PC-9 (cell line): Measurements from ENCODE around the gene PDGFD. TPM values are rescaled to one million over a fixed set of nuclear protein-coding genes. Genes with fewer than 3 reads are reported as not detected.

Experiments
- BruUV-seq: library from RNA; stranded (reverse); fragments of 400-500 nt; replicated peaks from 2 replicates; lab custom pipeline; 2021; lab: Mats Ljungman, UMichigan
- CTCF ChIA-PET: fragments of 300-600 bp; sonication (Branson Sonifier 250); formaldehyde crosslinking; loops from one replicate; lab custom pipeline; 2022; ENCODE audit warnings: antibody characterized with exemption; lab: Charles Lee
- POLR2A ChIA-PET: fragments of 300-600 bp; sonication (Branson Sonifier 250); formaldehyde crosslinking; loops from one replicate; lab custom pipeline; 2022; ENCODE audit warnings: antibody characterized with exemption; ENCODE audit not compliant: unreplicated experiment; lab: Charles Lee
- DNase-seq, 2 experiments: peaks; one replicate each; pipeline versions ENCODE4 v3.0.0 to v3.0.0-alpha.2; 2015 to 2022; ENCODE audit warnings: mixed read lengths in 1 of 2
- H2AFZ ChIP-seq: fragments of 200-600 bp; sonication (generic); 2 replicates; pipeline ENCODE4 v1.8.1; 2017; ENCODE audit warnings: antibody characterized with exemption
- H3F3A ChIP-seq: fragments of 200-600 bp; sonication (generic); 2 replicates; pipeline ENCODE4 v1.8.1; 2017; ENCODE audit warnings: antibody characterized with exemption, mild to moderate bottlenecking, low read depth; ENCODE audit not compliant: insufficient read depth
- H3K27ac ChIP-seq: fragments of 200-600 bp; sonication (generic); 2 replicates; pipeline ENCODE4 v1.6.1; 2016; ENCODE audit warnings: mixed run types
- H3K27me3 ChIP-seq: fragments of 200-600 bp; sonication (generic); 2 replicates; pipeline ENCODE4 v1.6.1; 2016; ENCODE audit warnings: low read depth, mixed run types; ENCODE audit not compliant: insufficient read depth
- H3K36me3 ChIP-seq: fragments of 200-600 bp; sonication (generic); 2 replicates; pipeline ENCODE4 v1.6.1; 2016; ENCODE audit warnings: low read depth, mixed run types
- H3K4me1 ChIP-seq: fragments of 200-600 bp; sonication (generic); replicated peaks from 2 replicates; pipeline ENCODE4 v1.6.1; 2016; ENCODE audit warnings: mixed run types; ENCODE audit not compliant: insufficient read depth
- H3K4me2 ChIP-seq: fragments of 200-600 bp; sonication (generic); 2 replicates; pipeline ENCODE4 v1.6.1; 2017; ENCODE audit warnings: mixed run types
- H3K4me3 ChIP-seq: fragments of 200-600 bp; sonication (generic); 2 replicates; pipeline ENCODE4 v1.6.1; 2016; ENCODE audit warnings: mixed run types
- H3K79me2 ChIP-seq: fragments of 200-600 bp; sonication (generic); 2 replicates; pipeline ENCODE4 v1.6.1; 2017; ENCODE audit warnings: low read depth, mixed run types
- H3K9me2 ChIP-seq: fragments of 200-600 bp; sonication (generic); 2 replicates; pipeline ENCODE4 v1.8.1; 2017; ENCODE audit warnings: mild to moderate bottlenecking; ENCODE audit not compliant: insufficient read depth
- H3K9me3 ChIP-seq: fragments of 200-600 bp; sonication (generic); 2 replicates; pipeline ENCODE4 v1.8.1; 2016; ENCODE audit warnings: low read depth; ENCODE audit not compliant: insufficient read depth
- H4K20me1 ChIP-seq: fragments of 200-600 bp; sonication (generic); 2 replicates; pipeline ENCODE4 v1.8.1; 2017; ENCODE audit not compliant: insufficient read depth
- CTCF ChIP-seq: fragments of 200-600 bp; sonication (generic); conservative IDR thresholded peaks from 2 replicates; pipeline ENCODE4 v1.6.1; 2017; ENCODE audit warnings: mixed run types, antibody characterized with exemption, mild to moderate bottlenecking, moderate library complexity
- EZH2 ChIP-seq: fragments of 200-600 bp; sonication (generic); IDR thresholded peaks from 2 replicates; pipeline ENCODE4 v1.8.0; 2017; ENCODE audit warnings: antibody characterized with exemption, low read depth
- intact Hi-C: fragments of 100-400 bp; cut with micrococcal nuclease; formaldehyde crosslinking; loops from one replicate; pipeline ENCODE4 v1.10.0; 2022; ENCODE audit not compliant: unreplicated experiment
- total RNA-seq: library from RNA; stranded (reverse); gene quantifications from 2 replicates; pipeline ENCODE4 v1.2.3, GENCODE V29; 2021

PDGFD gene
- total RNA-seq, 1 experiment from 2014 or later, result 6.1 TPM

- DNase-seq, result no peak
- TF ChIP-seq EZH2 (no peak), CTCF (no peak)
- Histone ChIP-seq H3K79me2 (no peaks in the 10 kb centered on the region), H4K20me1 (no peaks in the 10 kb centered on the region), H3K27ac (no peak overlapping the region), H3K4me1 (no peaks in the 10 kb centered on the region), H3K36me3 (no peaks in the 10 kb centered on the region), H3K4me3 (no peak overlapping the region), H2AFZ (no peak overlapping the region), H3F3A (no peaks in the 10 kb centered on the region), H3K9me2 (no peaks in the 10 kb centered on the region), H3K27me3 (no peaks in the 10 kb centered on the region), H3K9me3 (no peaks in the 10 kb centered on the region), H3K4me2 (no peak overlapping the region)
- intact Hi-C loops, result no loop called here
- CTCF ChIA-PET, result no interaction called here
- BruUV-seq, result no TSS peak
- POLR2A ChIA-PET, result no interaction called here
Observed at GRCh38 chr11:104046331-104046730, 117.6 kb downstream of the PDGFD start.

DNA sequence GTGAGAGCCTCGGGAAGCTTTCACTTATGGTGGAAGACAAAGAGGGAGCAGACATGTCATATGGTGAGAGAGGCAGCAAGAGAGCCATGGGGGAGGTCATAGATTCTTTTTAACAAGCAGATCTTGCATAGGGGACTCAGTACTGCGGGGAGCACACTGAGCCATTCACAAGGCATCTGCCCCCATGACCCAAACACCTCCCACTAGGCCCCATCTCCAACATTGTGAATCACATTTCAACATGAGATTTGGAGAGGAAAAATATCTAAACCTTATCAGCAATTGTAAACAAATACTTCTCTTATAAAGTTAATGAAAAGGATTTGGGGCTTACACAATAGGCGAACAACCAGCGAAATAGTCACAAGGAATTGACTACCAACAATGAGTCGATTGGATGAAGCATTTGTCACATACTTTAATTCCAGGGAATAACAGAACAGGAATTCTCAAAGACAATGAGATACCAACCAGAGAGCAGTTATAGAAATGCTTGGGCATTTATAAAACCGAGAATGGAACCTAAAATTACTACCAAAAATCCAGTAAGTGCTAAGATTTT is 120.2 kb downstream of the PDGFD start:
- ChIA-PET CTCF (no interaction called here), POLR2A (no interaction called here)
- H3K36me3 ChIP-seq, result no peaks in the 10 kb centered on the region
- no peak overlapping the region for H3K27ac ChIP-seq
- H3K4me3 ChIP-seq, result no peak overlapping the region
- no peaks in the 10 kb centered on the region for H3F3A ChIP-seq
- no peak for DNase-seq
- no peaks in the 10 kb centered on the region for H3K27me3 ChIP-seq
- no peaks in the 10 kb centered on the region for H3K4me1 ChIP-seq
- TF ChIP-seq CTCF, result no peak
- intact Hi-C loops, result loop anchor here (1.0 kb wide), 1 partner anchor 17 kb away; no protein-coding TSS in a partner anchor
- H3K9me2 ChIP-seq, result no peaks in the 10 kb centered on the region
- H4K20me1 ChIP-seq, result no peaks in the 10 kb centered on the region
- H3K79me2 ChIP-seq, result no peaks in the 10 kb centered on the region
- no TSS peak for BruUV-seq
- H2AFZ ChIP-seq, result no peak overlapping the region
- no peaks in the 10 kb centered on the region for H3K9me3 ChIP-seq
- no peak overlapping the region for H3K4me2 ChIP-seq

GRCh38 chr11:104043142-104043541 is 120.8 kb downstream of the PDGFD start:
- no peak overlapping the region for H3K27ac ChIP-seq
- H3K36me3 ChIP-seq, result no peaks in the 10 kb centered on the region
- BruUV-seq, result no TSS peak
- DNase-seq, result no peak
- no peaks in the 10 kb centered on the region for H3K9me2 ChIP-seq
- no peaks in the 10 kb centered on the region for H3K79me2 ChIP-seq
- no peak overlapping the region for H2AFZ ChIP-seq
- intact Hi-C loops, result loop anchor here (1.0 kb wide), 1 partner anchor 17 kb away; no protein-coding TSS in a partner anchor
- POLR2A ChIA-PET, result no interaction called here
- TF ChIP-seq EZH2 (no peak), CTCF (no peak)
- H3K27me3 ChIP-seq, result no peaks in the 10 kb centered on the region
- H3K4me1 ChIP-seq, result no peaks in the 10 kb centered on the region
- no peaks in the 10 kb centered on the region for H3K9me3 ChIP-seq
- CTCF ChIA-PET, result no interaction called here
- no peak overlapping the region for H3K4me3 ChIP-seq
- H3F3A ChIP-seq, result no peaks in the 10 kb centered on the region
- no peak overlapping the region for H3K4me2 ChIP-seq
- H4K20me1 ChIP-seq, result no peaks in the 10 kb centered on the region
